Keratinocyte (primary cell): ENCODE measurements around the gene SLC6A3. TPM values are rescaled to one million over a fixed set of nuclear protein-coding genes. Genes with fewer than 3 reads are reported as not detected.

Experiments used
- DNase-seq: peaks from one replicate; pipeline ENCODE4 v3.0.0-alpha.2; 2011; ENCODE audit warnings: low read depth, missing footprints, low spot score
- FAIRE-seq: peaks from 2 replicates; lab custom pipeline; 2011; peaks lifted over from hg19 to GRCh38; lab: Jason Lieb, UNC
- H2AFZ ChIP-seq: 2 replicates; pipeline ENCODE4 v1.6.0; 2012; ENCODE audit warnings: low read length, control low read depth, inconsistent platforms; ENCODE audit not compliant: control insufficient read depth
- H3K27ac ChIP-seq: 2 replicates; pipeline ENCODE4 v1.5.1; 2011; ENCODE audit warnings: low read length; ENCODE audit not compliant: control insufficient read depth, insufficient read depth
- H3K27me3 ChIP-seq: 3 replicates; pipeline ENCODE4 v1.6.0; 2011; ENCODE audit warnings: low read length; ENCODE audit not compliant: control insufficient read depth, insufficient read depth; ENCODE audit errors: extremely low read depth
- H3K36me3 ChIP-seq, 2 experiments: 2 replicates in 1 of 2; 3 replicates in 1 of 2; pipeline ENCODE4 v1.5.1; 2011; ENCODE audit warnings: low read length in 2 of 2, mild to moderate bottlenecking in 1 of 2; ENCODE audit not compliant: control insufficient read depth in 2 of 2, insufficient read depth in 2 of 2; ENCODE audit errors: extremely low read depth in 1 of 2
- H3K4me1 ChIP-seq: 3 replicates; pipeline ENCODE4 v1.5.1; 2011; ENCODE audit warnings: low read length; ENCODE audit not compliant: control insufficient read depth, insufficient read depth; ENCODE audit errors: extremely low read depth
- H3K4me2 ChIP-seq: 3 replicates; pipeline ENCODE4 v1.6.0; 2011; ENCODE audit warnings: low read depth, low read length; ENCODE audit not compliant: control insufficient read depth, insufficient read depth; ENCODE audit errors: extremely low read depth
- H3K4me3 ChIP-seq, 3 experiments: fragments of 200-600 bp in 1 of 3; sonication (generic) in 1 of 3; 2 replicates in 2 of 3; 3 replicates in 1 of 3; pipeline ENCODE4 v1.5.1; 2011 to 2016; ENCODE audit warnings: low read length in 3 of 3, mild to moderate bottlenecking in 3 of 3, control low read depth in 2 of 3, inconsistent platforms in 1 of 3, low read depth in 1 of 3, mixed read lengths in 1 of 3, mixed run types in 1 of 3, moderate library complexity in 1 of 3; ENCODE audit not compliant: control insufficient read depth in 2 of 3, insufficient read depth in 2 of 3; ENCODE audit errors: extremely low read depth in 1 of 3
- H3K79me2 ChIP-seq: 2 replicates; pipeline ENCODE4 v1.6.0; 2012; ENCODE audit warnings: low read length; ENCODE audit not compliant: control insufficient read depth, insufficient read depth
- H3K9ac ChIP-seq: 3 replicates; pipeline ENCODE4 v1.6.0; 2011; ENCODE audit warnings: low read length; ENCODE audit not compliant: control insufficient read depth, insufficient read depth; ENCODE audit errors: extremely low read depth
- H3K9me1 ChIP-seq: 3 replicates; pipeline ENCODE4 v1.6.0; 2011; ENCODE audit warnings: low read length; ENCODE audit not compliant: control insufficient read depth, insufficient read depth; ENCODE audit errors: extremely low read depth
- H3K9me3 ChIP-seq: 2 replicates; pipeline ENCODE4 v1.5.1; 2012; ENCODE audit warnings: low read depth, low read length; ENCODE audit not compliant: control insufficient read depth
- H4K20me1 ChIP-seq: 3 replicates; pipeline ENCODE4 v1.6.0; 2011; ENCODE audit warnings: low read length; ENCODE audit not compliant: control insufficient read depth, insufficient read depth; ENCODE audit errors: extremely low read depth
- EZH2 ChIP-seq: IDR thresholded peaks from one replicate; pipeline ENCODE4 v1.6.1; 2012; ENCODE audit warnings: inconsistent platforms, mild to moderate bottlenecking, low read length, moderate library complexity
- dilution Hi-C: fragments of 300-500 bp; cut with MboI; formaldehyde crosslinking; loops from one replicate; pipeline ENCODE4 v1.7.0; 2020; ENCODE audit warnings: low sequenced_read_pairs; ENCODE audit not compliant: extremely low pct_ligation_motif_present
- polyA plus RNA-seq, 5 experiments: library from polyadenylated mRNA; depleted of rRNA in 3 of 5; stranded (reverse) in 3 of 5; stranded (forward) in 1 of 5; unstranded in 1 of 5; fragments of >200 nt; gene quantifications; 1 replicate in 1 of 5; 2 replicates in 3 of 5; 3 replicates in 1 of 5; pipeline versions ENCODE4 v1.2.1 to v1.2.3, GENCODE V29; 2011 to 2012; ENCODE audit warnings: missing spikeins in 2 of 5, low read depth in 1 of 5, low replicate concordance in 1 of 5
- TF ChIP-seq, protein P1 (sequence below), 3 experiments: IDR thresholded peaks in 1 of 3; conservative IDR thresholded peaks in 1 of 3; optimal IDR thresholded peaks in 1 of 3; 2 replicates in 2 of 3; 3 replicates in 1 of 3; pipeline versions ENCODE3 to v1.5.1; 2011; ENCODE audit warnings: low read length in 3 of 3, mild to moderate bottlenecking in 3 of 3, moderate library complexity in 2 of 3, control low read depth in 1 of 3, inconsistent platforms in 1 of 3; ENCODE audit not compliant: insufficient read depth in 2 of 3; ENCODE audit errors: extremely low read depth in 1 of 3

The SLC6A3 gene
- polyA plus RNA-seq, 1 donor (not counting 4 experiments of a cell fraction or from before 2014, with no cell fraction given) = 0.03 TPM

DNA sequence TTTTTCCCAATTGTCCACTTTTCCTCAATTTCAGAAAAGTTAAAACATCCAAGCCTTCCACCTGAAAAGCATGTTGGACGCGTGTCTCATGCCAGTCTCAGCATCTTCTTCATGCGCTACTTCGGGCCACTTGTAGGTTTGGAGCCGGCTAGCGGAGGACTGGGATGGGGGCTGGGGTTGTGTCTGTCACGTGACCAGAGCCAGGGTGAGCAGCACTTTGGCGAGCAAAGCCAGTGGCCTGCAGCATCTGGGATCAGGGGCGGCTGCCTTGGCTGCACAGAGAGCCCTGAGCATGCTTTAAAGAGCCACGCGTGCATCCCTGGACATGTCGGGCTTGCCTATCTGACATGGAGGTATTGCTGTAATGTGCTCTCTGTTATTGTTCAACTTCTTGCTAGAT is 41.2 kb downstream of the SLC6A3 start:
- no peak overlapping the region for H3K27ac ChIP-seq
- no peaks in the 10 kb centered on the region for H3K79me2 ChIP-seq
- dilution Hi-C loops = no loop called here
- H3K9ac ChIP-seq = no peak overlapping the region
- TF ChIP-seq, protein P1, sequence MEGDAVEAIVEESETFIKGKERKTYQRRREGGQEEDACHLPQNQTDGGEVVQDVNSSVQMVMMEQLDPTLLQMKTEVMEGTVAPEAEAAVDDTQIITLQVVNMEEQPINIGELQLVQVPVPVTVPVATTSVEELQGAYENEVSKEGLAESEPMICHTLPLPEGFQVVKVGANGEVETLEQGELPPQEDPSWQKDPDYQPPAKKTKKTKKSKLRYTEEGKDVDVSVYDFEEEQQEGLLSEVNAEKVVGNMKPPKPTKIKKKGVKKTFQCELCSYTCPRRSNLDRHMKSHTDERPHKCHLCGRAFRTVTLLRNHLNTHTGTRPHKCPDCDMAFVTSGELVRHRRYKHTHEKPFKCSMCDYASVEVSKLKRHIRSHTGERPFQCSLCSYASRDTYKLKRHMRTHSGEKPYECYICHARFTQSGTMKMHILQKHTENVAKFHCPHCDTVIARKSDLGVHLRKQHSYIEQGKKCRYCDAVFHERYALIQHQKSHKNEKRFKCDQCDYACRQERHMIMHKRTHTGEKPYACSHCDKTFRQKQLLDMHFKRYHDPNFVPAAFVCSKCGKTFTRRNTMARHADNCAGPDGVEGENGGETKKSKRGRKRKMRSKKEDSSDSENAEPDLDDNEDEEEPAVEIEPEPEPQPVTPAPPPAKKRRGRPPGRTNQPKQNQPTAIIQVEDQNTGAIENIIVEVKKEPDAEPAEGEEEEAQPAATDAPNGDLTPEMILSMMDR (optimal IDR thresholded peaks at IDR 0.05 in 1 of 3, IDR thresholded peaks at IDR 0.05 in 1 of 3, conservative IDR thresholded peaks at IDR 0.05 in 1 of 3; ENCODE audit: extremely low read depth in 1 of 3, insufficient read depth in 2 of 3, low read length in 3 of 3) = no peak
- no peak for TF ChIP-seq EZH2
- no peaks in the 10 kb centered on the region for H3K9me1 ChIP-seq
- no peaks in the 10 kb centered on the region for H3K4me1 ChIP-seq
- no peak overlapping the region for H3K4me3 ChIP-seq
- no peak for FAIRE-seq
- H4K20me1 ChIP-seq = no peaks in the 10 kb centered on the region
- no peak for DNase-seq
- H3K9me3 ChIP-seq = peaks cover 3% of the 10 kb centered on the region
- H2AFZ ChIP-seq = no peak overlapping the region
- no peak overlapping the region for H3K4me2 ChIP-seq
- no peaks in the 10 kb centered on the region for H3K36me3 ChIP-seq
- no peaks in the 10 kb centered on the region for H3K27me3 ChIP-seq

DNA sequence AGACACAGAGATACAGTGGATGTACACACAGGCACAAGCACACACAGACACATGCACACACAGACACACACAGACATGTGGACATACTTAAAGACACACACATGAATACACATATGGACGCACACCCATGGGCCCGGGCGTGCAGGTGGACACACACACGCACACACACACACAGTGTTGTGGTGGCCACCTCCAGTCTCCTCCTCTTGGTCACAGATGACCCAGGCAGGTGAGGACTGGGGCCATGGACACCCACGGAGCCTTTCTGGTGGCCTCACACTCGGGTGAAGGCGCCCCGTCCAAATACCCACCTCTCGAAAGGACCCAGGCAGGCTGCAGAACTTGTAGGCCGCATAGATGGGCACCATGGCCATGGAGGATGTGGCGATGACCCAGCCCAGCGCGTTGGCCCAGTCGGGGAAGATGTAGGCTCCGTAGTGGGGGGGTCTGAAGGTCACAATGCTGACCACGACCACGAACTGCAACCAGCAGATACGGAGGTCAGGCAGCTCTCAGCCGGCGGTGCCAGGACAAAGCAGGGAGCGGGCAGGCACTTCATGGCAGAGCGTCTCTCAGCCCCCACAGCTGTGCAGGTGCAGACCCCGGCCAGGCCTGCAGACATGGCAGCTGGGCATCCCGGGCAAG is 42.5 kb downstream of the SLC6A3 start:
- H3K9me1 ChIP-seq = no peaks in the 10 kb centered on the region
- H3K4me2 ChIP-seq = no peak overlapping the region
- dilution Hi-C loops = no loop called here
- no peaks in the 10 kb centered on the region for H4K20me1 ChIP-seq
- H3K27ac ChIP-seq = no peak overlapping the region
- no peak overlapping the region for H3K4me3 ChIP-seq
- no peaks in the 10 kb centered on the region for H3K36me3 ChIP-seq
- no peaks in the 10 kb centered on the region for H3K4me1 ChIP-seq
- FAIRE-seq = no peak
- H3K9ac ChIP-seq = no peak overlapping the region
- H2AFZ ChIP-seq = no peak overlapping the region
- TF ChIP-seq EZH2 = no peak
- no peak for DNase-seq
- H3K9me3 ChIP-seq = peaks cover 3% of the 10 kb centered on the region
- no peaks in the 10 kb centered on the region for H3K79me2 ChIP-seq
- H3K27me3 ChIP-seq = no peaks in the 10 kb centered on the region
